ENCODE results near the gene MAGI2. TPM values are rescaled to one million over a fixed set of nuclear protein-coding genes. Genes with fewer than 3 reads are reported as not detected.
A peak's percentile ranks its signal among the peaks of the same experiment; 100 is the strongest.

Gene MAGI2
- polyA plus RNA-seq, 1 experiment: 0.81 TPM

DNA sequence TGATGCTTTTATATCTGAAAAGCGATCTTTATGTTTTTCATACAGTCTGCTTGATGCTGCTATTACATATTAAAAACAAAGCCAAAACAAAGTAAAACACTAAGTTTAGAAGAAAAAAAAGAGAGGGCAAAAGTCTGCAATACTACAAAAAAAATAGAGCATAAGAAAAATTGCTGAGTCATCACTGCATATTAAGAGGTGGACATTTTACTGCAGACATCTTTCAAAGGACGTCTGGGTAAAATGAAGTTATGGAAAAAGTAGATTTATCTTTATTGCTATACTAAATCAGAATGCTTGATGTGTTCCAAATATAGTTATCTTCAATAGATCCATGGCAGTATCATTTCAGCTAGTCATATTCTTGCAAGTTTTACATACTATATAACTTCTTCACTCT is 172.0 kb downstream of the MAGI2 start:
- ChIA-PET CTCF (interaction anchor here (1.1 to 2.4 kb wide), 6 partner anchors 11 to 1343 kb away, joined by 3 to 11 read pairs (median 6); no protein-coding TSS in a partner anchor), POLR2A (no interaction called here)
- Histone ChIP-seq H3K4me3 (ENCODE audit: low read depth, low read length) (no peak overlapping the region), H3K36me3 (ENCODE audit: control insufficient read depth, insufficient read depth, low read length) (no peaks in the 10 kb centered on the region), H3K27me3 (ENCODE audit: control insufficient read depth, insufficient read depth, low read length) (no peaks in the 10 kb centered on the region)
- TF ChIP-seq, protein P1, sequence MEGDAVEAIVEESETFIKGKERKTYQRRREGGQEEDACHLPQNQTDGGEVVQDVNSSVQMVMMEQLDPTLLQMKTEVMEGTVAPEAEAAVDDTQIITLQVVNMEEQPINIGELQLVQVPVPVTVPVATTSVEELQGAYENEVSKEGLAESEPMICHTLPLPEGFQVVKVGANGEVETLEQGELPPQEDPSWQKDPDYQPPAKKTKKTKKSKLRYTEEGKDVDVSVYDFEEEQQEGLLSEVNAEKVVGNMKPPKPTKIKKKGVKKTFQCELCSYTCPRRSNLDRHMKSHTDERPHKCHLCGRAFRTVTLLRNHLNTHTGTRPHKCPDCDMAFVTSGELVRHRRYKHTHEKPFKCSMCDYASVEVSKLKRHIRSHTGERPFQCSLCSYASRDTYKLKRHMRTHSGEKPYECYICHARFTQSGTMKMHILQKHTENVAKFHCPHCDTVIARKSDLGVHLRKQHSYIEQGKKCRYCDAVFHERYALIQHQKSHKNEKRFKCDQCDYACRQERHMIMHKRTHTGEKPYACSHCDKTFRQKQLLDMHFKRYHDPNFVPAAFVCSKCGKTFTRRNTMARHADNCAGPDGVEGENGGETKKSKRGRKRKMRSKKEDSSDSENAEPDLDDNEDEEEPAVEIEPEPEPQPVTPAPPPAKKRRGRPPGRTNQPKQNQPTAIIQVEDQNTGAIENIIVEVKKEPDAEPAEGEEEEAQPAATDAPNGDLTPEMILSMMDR (IDR thresholded peaks at IDR 0.05; ENCODE audit: insufficient read depth, low read depth, low read length): no peak
- DNase-seq (ENCODE audit: low read depth): no peak

DNA sequence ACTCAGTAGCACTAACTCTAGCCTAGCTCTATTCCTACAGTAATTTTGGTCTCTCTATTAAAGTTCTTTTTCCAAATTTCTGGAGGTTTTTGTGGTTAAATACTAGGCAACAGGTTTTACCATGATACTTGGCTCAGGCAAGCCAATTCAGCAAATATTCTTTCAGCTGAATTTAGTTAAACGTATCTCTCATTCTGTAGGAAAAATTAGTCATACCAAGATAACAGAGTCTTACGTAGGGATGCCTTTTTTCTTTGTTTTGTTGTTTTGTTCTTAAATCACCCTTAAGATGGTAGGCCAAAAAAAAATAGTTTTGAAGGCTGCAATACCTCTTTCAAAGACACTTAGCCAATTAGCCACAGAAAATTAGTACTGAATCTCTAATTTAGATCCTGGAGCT is 180.5 kb downstream of the MAGI2 start:
- TF ChIP-seq, protein P1 (IDR thresholded peaks at IDR 0.05; ENCODE audit: insufficient read depth, low read depth, low read length): no peak
- Histone ChIP-seq H3K27me3 (ENCODE audit: control insufficient read depth, insufficient read depth, low read length) (no peaks in the 10 kb centered on the region), H3K36me3 (ENCODE audit: control insufficient read depth, insufficient read depth, low read length) (no peaks in the 10 kb centered on the region), H3K4me3 (ENCODE audit: low read depth, low read length) (no peak overlapping the region)
- no peak for DNase-seq (ENCODE audit: low read depth)
- CTCF ChIA-PET: interaction anchor here (0.7 to 1.0 kb wide), 2 partner anchors 20 to 359 kb away, joined by 3 read pairs; no protein-coding TSS in a partner anchor
- POLR2A ChIA-PET: interaction anchor here (0.6 kb wide), 1 partner anchor 24 kb away, joined by 5 read pairs; no protein-coding TSS in a partner anchor

DNA sequence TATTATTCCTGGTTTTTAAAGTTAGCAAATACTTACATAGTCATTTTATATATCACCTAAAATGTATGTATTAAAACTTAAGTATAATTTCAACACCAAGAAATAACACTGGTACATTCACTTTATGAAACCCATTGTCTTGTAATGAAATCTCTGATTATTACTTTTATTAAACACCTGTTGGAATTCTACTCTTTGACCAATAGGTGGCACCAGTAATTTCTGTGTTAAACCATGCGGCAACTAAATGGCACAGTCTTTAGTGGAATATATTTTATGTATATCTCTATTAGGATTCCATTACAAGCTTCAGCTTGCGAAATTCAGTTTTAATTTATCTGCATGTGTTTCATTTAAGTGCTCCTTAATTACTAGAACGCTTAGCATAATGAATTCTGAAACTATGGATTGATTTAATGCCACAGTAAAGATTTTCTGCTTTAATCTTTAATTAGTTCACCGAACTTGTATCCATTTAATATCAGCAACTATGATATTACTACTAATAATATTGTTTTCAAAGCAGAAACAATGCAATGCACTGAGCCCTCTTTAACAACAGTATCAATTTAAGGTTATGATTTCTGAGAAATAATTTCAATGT is 181.3 kb downstream of the MAGI2 start:
- H3K27me3 ChIP-seq (ENCODE audit: control insufficient read depth, insufficient read depth, low read length): no peaks in the 10 kb centered on the region
- no peak overlapping the region for H3K4me3 ChIP-seq (ENCODE audit: low read depth, low read length)
- H3K36me3 ChIP-seq (ENCODE audit: control insufficient read depth, insufficient read depth, low read length): no peaks in the 10 kb centered on the region
- no peak for DNase-seq (ENCODE audit: low read depth)
- TF ChIP-seq, protein P1 (IDR thresholded peaks at IDR 0.05; ENCODE audit: insufficient read depth, low read depth, low read length): peak; percentile 61
- ChIA-PET CTCF (interaction anchor here (0.6 to 1.0 kb wide), 3 partner anchors 19 to 527 kb away, joined by 3 read pairs; no protein-coding TSS in a partner anchor), POLR2A (no interaction called here)

DNA sequence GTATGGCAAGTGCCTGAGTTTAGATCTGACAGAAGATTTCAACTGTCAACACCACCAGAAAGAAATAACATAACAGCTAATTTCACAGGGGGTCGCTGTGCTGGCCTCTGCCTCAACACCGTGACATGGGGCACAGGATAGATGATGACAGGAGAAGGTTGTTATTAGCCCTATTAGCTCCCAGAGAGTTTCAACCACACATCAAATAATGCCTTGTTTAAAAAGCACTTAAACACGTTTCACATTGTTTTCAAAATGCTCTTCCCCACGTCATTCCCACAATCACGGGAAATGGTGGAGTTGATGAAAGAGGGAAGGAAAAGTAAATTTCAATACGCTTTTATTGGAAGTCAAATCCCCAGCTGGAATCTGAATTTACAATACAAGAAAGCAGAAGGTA is 184.7 kb downstream of the MAGI2 start:
- Histone ChIP-seq H3K36me3 (ENCODE audit: control insufficient read depth, insufficient read depth, low read length) (no peaks in the 10 kb centered on the region), H3K4me3 (ENCODE audit: low read depth, low read length) (no peak overlapping the region), H3K27me3 (ENCODE audit: control insufficient read depth, insufficient read depth, low read length) (no peaks in the 10 kb centered on the region)
- ChIA-PET POLR2A (no interaction called here), CTCF (interaction anchor here (1.0 to 1.3 kb wide), 2 partner anchors 754 to 772 kb away, joined by 3 to 5 read pairs; no protein-coding TSS in a partner anchor)
- DNase-seq (ENCODE audit: low read depth): no peak
- TF ChIP-seq, protein P1 (IDR thresholded peaks at IDR 0.05; ENCODE audit: insufficient read depth, low read depth, low read length): no peak

DNA sequence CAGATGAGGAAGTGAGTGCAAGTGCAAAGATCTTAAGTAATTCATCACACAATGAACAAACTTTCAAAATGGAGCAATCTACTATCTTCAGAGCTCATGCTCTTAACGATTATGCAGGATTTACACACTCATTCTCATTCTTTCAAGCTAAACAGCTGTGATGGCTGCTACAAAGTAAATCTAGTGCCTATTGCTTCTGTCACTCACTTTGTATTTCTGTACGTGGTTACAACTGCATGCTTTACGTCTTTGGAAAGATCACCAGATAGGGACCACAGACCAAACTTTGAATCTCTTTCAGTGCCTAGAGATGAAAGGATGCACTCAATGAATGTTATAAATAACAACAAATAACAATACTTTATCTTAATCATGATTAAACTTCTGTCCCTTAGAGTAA is 194.6 kb downstream of the MAGI2 start:
- no peak for DNase-seq (ENCODE audit: low read depth)
- ChIA-PET POLR2A (no interaction called here), CTCF (no interaction called here)
- no peak overlapping the region for H3K4me3 ChIP-seq (ENCODE audit: low read depth, low read length)
- TF ChIP-seq, protein P1 (IDR thresholded peaks at IDR 0.05; ENCODE audit: insufficient read depth, low read depth, low read length): no peak
- no peaks in the 10 kb centered on the region for H3K27me3 ChIP-seq (ENCODE audit: control insufficient read depth, insufficient read depth, low read length)
- no peaks in the 10 kb centered on the region for H3K36me3 ChIP-seq (ENCODE audit: control insufficient read depth, insufficient read depth, low read length)

Measured in BJ (cell line).